WERI-Rb-1 (cell line): Measurements from ENCODE around the gene NTN5.

Experiments used
- DNase-seq: peaks from one replicate; pipeline ENCODE4 v3.0.0-alpha.2; 2020
- H3K27ac ChIP-seq: fragments of 250-450 bp; sonication (Bioruptor Pico); 2 replicates; pipeline ENCODE4 v1.5.1; 2020; ENCODE audit warnings: mild to moderate bottlenecking, moderate library complexity
- H3K27me3 ChIP-seq: fragments of 250-450 bp; sonication (Bioruptor Pico); 2 replicates; pipeline ENCODE4 v1.5.1; 2021; ENCODE audit warnings: mild to moderate bottlenecking, low read depth, moderate library complexity; ENCODE audit not compliant: insufficient read depth, severe bottlenecking
- H3K36me3 ChIP-seq: fragments of 250-450 bp; sonication (Bioruptor Pico); 2 replicates; pipeline ENCODE4 v1.5.1; 2020; ENCODE audit warnings: mild to moderate bottlenecking, moderate library complexity
- H3K4me3 ChIP-seq: 2 replicates; pipeline ENCODE4 v1.5.1; 2011; ENCODE audit warnings: low read depth, mild to moderate bottlenecking, control low read depth, low read length
- H3K9me3 ChIP-seq: fragments of 250-450 bp; sonication (Bioruptor Pico); 2 replicates; pipeline ENCODE4 v1.5.1; 2021; ENCODE audit warnings: mild to moderate bottlenecking, moderate library complexity; ENCODE audit not compliant: severe bottlenecking
- CTCF ChIP-seq: IDR thresholded peaks from 2 replicates; pipeline ENCODE4 v1.5.1; 2011; ENCODE audit warnings: low read depth, mild to moderate bottlenecking, control low read depth, inconsistent platforms, low read length

Gene NTN5

GRCh38 chr19:48615231-48616040 is 57.4 kb downstream of the NTN5 start:
- Histone ChIP-seq H3K27me3 (no peaks in the 10 kb centered on the region), H3K36me3 (peaks cover 47% of the 10 kb centered on the region), H3K27ac (no peak overlapping the region), H3K4me3 (no peak overlapping the region), H3K9me3 (no peaks in the 10 kb centered on the region)
- no peak for TF ChIP-seq CTCF
- no peak for DNase-seq

- H3K36me3 ChIP-seq = peaks cover 47% of the 10 kb centered on the region
- peak within 1 kb of the TSS; percentile 29; the same call in 1 of the 2 replicates for H3K27ac ChIP-seq
Observed at GRCh38 chr19:48614436-48615230, 58.2 kb downstream of the NTN5 start, which contains the start of gene FAM83E. TSS of gene FAM83E (minus strand) at chr19:48615076. CDS start at chr19:48613372, 1,704 bp downstream.

GRCh38 chr19:48613852-48614435 is 58.9 kb downstream of the NTN5 start:
- H3K9me3 ChIP-seq = no peaks in the 10 kb centered on the region
- peak overlapping the region; percentile 29; the same call in 1 of the 2 replicates for H3K27ac ChIP-seq
- peaks cover 47% of the 10 kb centered on the region for H3K36me3 ChIP-seq
- no peaks in the 10 kb centered on the region for H3K27me3 ChIP-seq
- H3K4me3 ChIP-seq = no peak overlapping the region
- TF ChIP-seq CTCF = no peak
- DNase-seq = no peak

More at GRCh38 chr19:48614436-48615230, 58.2 kb downstream of the NTN5 start, which contains the start of gene FAM83E:
- H3K9me3 ChIP-seq = no peaks in the 10 kb centered on the region
- H3K27me3 ChIP-seq = no peaks in the 10 kb centered on the region
- no peak for DNase-seq
- no peak within 1 kb of the TSS for H3K4me3 ChIP-seq
- no peak for TF ChIP-seq CTCF

GRCh38 chr19:48613024-48613851 is 59.6 kb downstream of the NTN5 start:
- Histone ChIP-seq H3K27ac (no peak overlapping the region), H3K27me3 (no peaks in the 10 kb centered on the region), H3K4me3 (no peak overlapping the region), H3K9me3 (no peaks in the 10 kb centered on the region), H3K36me3 (peaks cover 41% of the 10 kb centered on the region)
- no peak for TF ChIP-seq CTCF
- no peak for DNase-seq

GRCh38 chr19:48611872-48612271 is 60.9 kb downstream of the NTN5 start:
- H3K4me3 ChIP-seq = no peak overlapping the region
- peaks cover 27% of the 10 kb centered on the region for H3K36me3 ChIP-seq
- no peaks in the 10 kb centered on the region for H3K27me3 ChIP-seq
- DNase-seq = no peak
- no peak for TF ChIP-seq CTCF
- H3K27ac ChIP-seq = no peak overlapping the region
- H3K9me3 ChIP-seq = no peaks in the 10 kb centered on the region
